Measurements from ENCODE around the gene KDM4B. TPM values are rescaled to one million over a fixed set of nuclear protein-coding genes. Genes with fewer than 3 reads are reported as not detected.

Gene KDM4B
- total and polyA plus RNA-seq, 4 donors = 3.2 to 19.7 (median 12.9) TPM

DNA sequence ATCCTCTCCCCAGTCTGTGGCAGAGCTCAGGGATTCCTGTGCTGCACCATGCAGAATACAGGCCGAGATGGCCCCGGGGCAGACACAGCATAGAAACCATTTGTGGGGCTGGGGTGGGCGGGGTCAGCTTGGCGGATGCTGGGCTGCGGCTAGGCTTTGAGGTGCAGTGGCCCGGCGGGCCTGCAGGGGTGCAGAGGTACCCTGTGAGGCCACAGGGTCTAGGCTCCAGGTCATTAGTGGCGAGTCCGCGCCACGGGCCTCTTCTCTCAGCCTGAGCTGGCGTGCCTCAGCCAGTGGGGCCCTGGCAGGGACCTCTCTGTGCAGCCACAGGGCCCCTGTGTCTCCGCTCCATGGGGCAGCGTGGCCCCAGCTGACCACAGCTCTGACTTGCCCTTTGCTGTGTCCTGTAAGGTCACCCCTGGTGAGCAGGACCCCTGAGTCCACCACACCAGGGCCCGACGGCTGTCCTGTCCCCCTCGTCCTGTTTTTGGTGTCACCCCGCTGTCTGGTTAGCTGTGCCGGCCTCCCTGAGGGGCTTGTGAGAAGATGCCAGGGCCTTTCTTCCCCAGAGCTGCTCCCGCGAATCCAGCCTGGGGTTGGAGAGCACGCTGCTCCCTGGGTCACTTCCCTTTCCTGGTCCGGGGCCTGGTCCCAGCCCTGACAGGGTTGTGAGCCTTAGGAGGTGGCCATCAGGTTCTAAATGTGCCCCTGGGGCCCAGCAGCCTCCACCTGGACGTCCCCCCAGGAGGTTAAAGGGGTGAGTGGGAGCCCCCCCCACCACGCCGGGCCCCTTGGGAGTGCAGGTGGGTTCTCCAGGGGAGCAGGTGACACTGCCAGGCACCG is 12.1 kb downstream of the KDM4B start:
- H3K27me3 ChIP-seq (ENCODE audit: control insufficient read depth in 4 of 4, insufficient read depth in 4 of 4, low read length in 3 of 4) = no peaks in the 10 kb centered on the region
- H3K9ac ChIP-seq (ENCODE audit: low read depth in 1 of 2, low read length in 2 of 2) = no peak overlapping the region
- no peak for DNase-seq (ENCODE audit: low spot score)
- WGBS = 81% methylated on average over 27 of the region's 27 CpGs
- no peak overlapping the region for H3K27ac ChIP-seq (ENCODE audit: low read depth in 1 of 2, low read length in 2 of 2)
- H3K4me3 ChIP-seq (ENCODE audit: low read depth in 1 of 3, low read length in 3 of 3) = no peak overlapping the region
- peaks cover 4 to 34% (median 20%) of the 10 kb centered on the region in 4 donors for H3K4me1 ChIP-seq (ENCODE audit: control insufficient read depth in 4 of 4, insufficient read depth in 4 of 4, low read length in 3 of 4)
- TF ChIP-seq SP1 (IDR thresholded peaks at IDR 0.05) (no peak), FOXA2 (IDR thresholded peaks at IDR 0.05) (no peak), ATF3 (IDR thresholded peaks at IDR 0.05) (no peak), NR2F2 (IDR thresholded peaks at IDR 0.05) (no peak)
- TF ChIP-seq, protein P1, sequence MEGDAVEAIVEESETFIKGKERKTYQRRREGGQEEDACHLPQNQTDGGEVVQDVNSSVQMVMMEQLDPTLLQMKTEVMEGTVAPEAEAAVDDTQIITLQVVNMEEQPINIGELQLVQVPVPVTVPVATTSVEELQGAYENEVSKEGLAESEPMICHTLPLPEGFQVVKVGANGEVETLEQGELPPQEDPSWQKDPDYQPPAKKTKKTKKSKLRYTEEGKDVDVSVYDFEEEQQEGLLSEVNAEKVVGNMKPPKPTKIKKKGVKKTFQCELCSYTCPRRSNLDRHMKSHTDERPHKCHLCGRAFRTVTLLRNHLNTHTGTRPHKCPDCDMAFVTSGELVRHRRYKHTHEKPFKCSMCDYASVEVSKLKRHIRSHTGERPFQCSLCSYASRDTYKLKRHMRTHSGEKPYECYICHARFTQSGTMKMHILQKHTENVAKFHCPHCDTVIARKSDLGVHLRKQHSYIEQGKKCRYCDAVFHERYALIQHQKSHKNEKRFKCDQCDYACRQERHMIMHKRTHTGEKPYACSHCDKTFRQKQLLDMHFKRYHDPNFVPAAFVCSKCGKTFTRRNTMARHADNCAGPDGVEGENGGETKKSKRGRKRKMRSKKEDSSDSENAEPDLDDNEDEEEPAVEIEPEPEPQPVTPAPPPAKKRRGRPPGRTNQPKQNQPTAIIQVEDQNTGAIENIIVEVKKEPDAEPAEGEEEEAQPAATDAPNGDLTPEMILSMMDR (IDR thresholded peaks at IDR 0.05; ENCODE audit: low read depth, low read length, missing input control) = no peak
- peaks cover 0 to 7% (median 2%) of the 10 kb centered on the region in 4 donors for H3K36me3 ChIP-seq (ENCODE audit: control insufficient read depth in 4 of 4, insufficient read depth in 3 of 4, low read depth in 1 of 4, low read length in 3 of 4)
- H3K9me3 ChIP-seq (ENCODE audit: control insufficient read depth in 4 of 4, low read length in 3 of 4) = no peaks in the 10 kb centered on the region

DNA sequence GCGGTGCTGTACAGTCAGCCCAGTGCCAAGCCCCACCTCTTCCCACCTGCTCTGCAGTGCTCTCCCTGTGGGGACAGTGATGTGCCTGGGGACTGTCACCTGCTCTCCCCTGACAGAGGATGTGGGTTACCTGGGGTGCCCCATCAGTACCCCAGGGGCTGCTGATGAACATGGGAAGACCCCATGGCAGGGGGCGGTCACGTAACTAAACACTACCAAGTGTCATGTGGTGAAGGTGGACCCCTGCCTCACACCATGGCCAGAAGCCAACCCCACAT is 12.7 kb downstream of the KDM4B start:
- Histone ChIP-seq H3K4me3 (ENCODE audit: low read depth in 1 of 3, low read length in 3 of 3) (no peak overlapping the region), H3K9me3 (ENCODE audit: control insufficient read depth in 4 of 4, low read length in 3 of 4) (no peaks in the 10 kb centered on the region), H3K4me1 (ENCODE audit: control insufficient read depth in 4 of 4, insufficient read depth in 4 of 4, low read length in 3 of 4) (peaks cover under 1 to 29% (median 17%) of the 10 kb centered on the region in 4 donors), H3K36me3 (ENCODE audit: control insufficient read depth in 4 of 4, insufficient read depth in 3 of 4, low read depth in 1 of 4, low read length in 3 of 4) (peaks cover 0 to 7% (median 1%) of the 10 kb centered on the region in 4 donors), H3K27ac (ENCODE audit: low read depth in 1 of 2, low read length in 2 of 2) (no peak overlapping the region), H3K27me3 (ENCODE audit: control insufficient read depth in 4 of 4, insufficient read depth in 4 of 4, low read length in 3 of 4) (no peaks in the 10 kb centered on the region), H3K9ac (ENCODE audit: low read depth in 1 of 2, low read length in 2 of 2) (no peak overlapping the region)
- TF ChIP-seq RAD21 (IDR thresholded peaks at IDR 0.05) = no peak
- no peak for TF ChIP-seq HNF4A (conservative IDR thresholded peaks at IDR 0.05)
- TF ChIP-seq GABPA (IDR thresholded peaks at IDR 0.05 in 1 of 2, conservative IDR thresholded peaks at IDR 0.05 in 1 of 2) = no peak
- TF ChIP-seq, protein P1 (IDR thresholded peaks at IDR 0.05; ENCODE audit: low read depth, low read length, missing input control) = no peak
- TF ChIP-seq RXRA (IDR thresholded peaks at IDR 0.05) = no peak
- TF ChIP-seq EGR1 (IDR thresholded peaks at IDR 0.05; ENCODE audit: low read depth in 2 of 2) = no peak
- TF ChIP-seq FOXA1 (IDR thresholded peaks at IDR 0.05) = no peak
- no peak for TF ChIP-seq NR2F2 (IDR thresholded peaks at IDR 0.05)
- TF ChIP-seq SP1 (IDR thresholded peaks at IDR 0.05) = no peak
- TF ChIP-seq ZBTB33 (IDR thresholded peaks at IDR 0.05) = no peak
- TF ChIP-seq FOXA2 (IDR thresholded peaks at IDR 0.05) = no peak
- WGBS = 87% methylated on average over 3 of the region's 3 CpGs
- DNase-seq (ENCODE audit: low spot score) = no peak
